HPDE6-E6E7 (cell line): ENCODE data around the gene TARP.
"Not testable (repeated sequence)": the region's sequence is repeated elsewhere in the genome, so short reads cannot be mapped to it uniquely, and the experiment has no call there.

Experiments
- DNase-seq: peaks from one replicate; pipeline ENCODE4 v3.0.0; 2011; ENCODE audit warnings: missing footprints; ENCODE audit errors: extremely low spot score

Gene TARP

GRCh38 chr7:38262026-38262425, 11.4 kb downstream of the TARP start:
- DNase-seq = not testable (repeated sequence)

GRCh38 chr7:38261601-38262000, 11.8 kb downstream of the TARP start:
- not testable (repeated sequence) for DNase-seq

- DNase-seq = not testable (repeated sequence)
Measured at GRCh38 chr7:38259157-38259556, 14.3 kb downstream of the TARP start.

GRCh38 chr7:38257350-38257677, 16.1 kb downstream of the TARP start:
- DNase-seq = no peak

- DNase-seq = not testable (repeated sequence)
Measured at GRCh38 chr7:38249849-38250248, 23.6 kb downstream of the TARP start.

GRCh38 chr7:38248069-38248567, 25.3 kb downstream of the TARP start:
- DNase-seq = no peak

- DNase-seq = no peak
Measured at GRCh38 chr7:38245409-38245977, 27.9 kb downstream of the TARP start.

GRCh38 chr7:38244516-38244915, 28.9 kb downstream of the TARP start:
- no peak for DNase-seq

GRCh38 chr7:38243345-38243744, 30.1 kb downstream of the TARP start:
- not testable (repeated sequence) for DNase-seq

- no peak for DNase-seq
Measured at GRCh38 chr7:38242814-38243213, 30.6 kb downstream of the TARP start.

GRCh38 chr7:38241071-38241470, 32.4 kb downstream of the TARP start:
- DNase-seq = no peak

- DNase-seq = not testable (repeated sequence)
Measured at GRCh38 chr7:38239129-38239528, 34.3 kb downstream of the TARP start.

GRCh38 chr7:38235606-38236005, 37.8 kb downstream of the TARP start:
- DNase-seq = no peak

- DNase-seq = not testable (repeated sequence)
Measured at GRCh38 chr7:38234759-38235158, 38.7 kb downstream of the TARP start.

GRCh38 chr7:38232502-38233366, 40.7 kb downstream of the TARP start:
- DNase-seq = no peak

- no peak for DNase-seq
Measured at GRCh38 chr7:38229884-38230642, 43.4 kb downstream of the TARP start.

- no peak for DNase-seq
Measured at GRCh38 chr7:38229386-38229785, 44.0 kb downstream of the TARP start.

GRCh38 chr7:38224392-38224791, 49.0 kb downstream of the TARP start:
- DNase-seq = no peak

GRCh38 chr7:38223306-38223705, 50.1 kb downstream of the TARP start:
- no peak for DNase-seq

- peak; percentile 26 for DNase-seq
Measured at GRCh38 chr7:38222481-38223096, 50.8 kb downstream of the TARP start.

GRCh38 chr7:38220452-38220851, 53.0 kb downstream of the TARP start:
- DNase-seq = no peak

- no peak for DNase-seq
Measured at GRCh38 chr7:38217672-38218071, 55.8 kb downstream of the TARP start.
